ENCODE results near the gene PXYLP1.
"Not testable (repeated sequence)": the region's sequence is repeated elsewhere in the genome, so short reads cannot be mapped to it uniquely, and the experiment has no call there.

PXYLP1 gene

DNA sequence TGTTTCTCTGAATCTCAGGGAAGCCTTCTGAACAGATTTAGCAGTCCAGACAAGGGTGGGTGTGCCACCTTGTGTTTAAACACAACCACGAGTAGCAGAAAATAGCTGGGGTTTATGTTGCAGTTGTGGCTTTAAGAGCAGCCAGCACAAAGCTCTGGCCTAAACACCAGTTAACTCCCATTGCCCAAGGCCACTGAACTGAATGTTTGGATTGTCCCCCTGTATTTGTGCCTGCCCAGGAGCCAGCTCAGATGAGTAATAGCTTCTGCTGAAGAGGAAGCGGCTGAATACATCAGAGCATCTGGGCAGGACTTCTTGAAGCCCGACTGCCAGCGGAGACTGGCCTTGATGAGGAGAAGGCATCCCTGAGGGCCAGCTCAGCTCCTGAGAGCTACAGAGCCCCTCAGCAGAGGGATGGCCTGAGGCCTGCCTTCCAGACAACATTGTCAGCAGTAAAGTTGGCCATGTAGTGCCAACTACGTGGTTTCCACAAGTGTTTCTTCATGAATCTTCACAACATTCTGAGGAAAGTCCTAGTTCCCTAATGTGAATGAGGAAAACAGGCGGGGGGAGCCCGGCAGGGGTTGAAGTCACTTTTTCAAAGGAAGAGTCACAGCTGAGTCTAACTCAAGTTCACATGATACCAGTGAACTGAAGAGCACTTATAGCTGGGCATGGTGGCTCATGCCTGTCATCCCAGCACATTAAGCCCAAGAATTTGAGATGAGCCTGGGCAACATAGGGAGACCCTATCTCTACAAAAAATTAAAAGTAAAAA, 70.9 kb downstream of the PXYLP1 start:
- DNase-seq: no peak

DNA sequence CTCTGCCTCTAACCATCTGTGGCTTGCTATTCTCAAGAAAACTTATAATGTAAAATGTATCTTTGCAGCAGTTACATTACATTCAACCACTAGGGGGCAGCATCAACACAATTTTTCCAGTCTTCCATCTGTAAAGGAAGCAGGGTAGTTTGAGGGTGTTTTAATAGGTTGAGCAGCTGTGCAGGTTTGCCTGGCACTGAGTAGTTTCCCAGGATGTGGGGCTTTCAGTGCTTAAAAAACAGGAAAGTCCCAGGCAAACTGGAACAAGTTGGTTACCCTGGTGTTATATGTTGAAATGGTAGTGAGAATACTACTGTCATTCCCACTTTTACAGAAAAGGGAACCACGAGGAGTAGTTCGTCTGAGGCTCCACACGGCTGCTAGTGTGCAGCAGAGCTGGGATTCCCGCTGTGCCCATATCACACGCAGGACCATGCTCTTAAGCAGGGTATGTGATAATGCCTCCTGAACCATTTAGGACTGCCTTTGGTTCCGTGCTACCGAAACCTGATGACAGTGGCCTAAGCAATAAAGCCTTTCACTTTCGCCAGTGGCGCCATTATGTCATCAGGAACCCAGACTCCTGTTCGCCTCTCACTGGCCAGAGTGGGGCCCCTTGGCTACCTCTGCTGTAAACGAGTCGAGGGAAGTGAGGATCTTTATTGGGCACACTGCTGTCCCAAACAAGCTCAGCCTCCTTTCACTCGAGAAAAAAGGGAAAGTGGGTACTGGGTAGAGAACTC, 72.0 kb downstream of the PXYLP1 start:
- peak; percentile 84 for DNase-seq

GRCh38 chr3:141305436-141305835, 73.8 kb downstream of the PXYLP1 start:
- no peak for DNase-seq

DNA sequence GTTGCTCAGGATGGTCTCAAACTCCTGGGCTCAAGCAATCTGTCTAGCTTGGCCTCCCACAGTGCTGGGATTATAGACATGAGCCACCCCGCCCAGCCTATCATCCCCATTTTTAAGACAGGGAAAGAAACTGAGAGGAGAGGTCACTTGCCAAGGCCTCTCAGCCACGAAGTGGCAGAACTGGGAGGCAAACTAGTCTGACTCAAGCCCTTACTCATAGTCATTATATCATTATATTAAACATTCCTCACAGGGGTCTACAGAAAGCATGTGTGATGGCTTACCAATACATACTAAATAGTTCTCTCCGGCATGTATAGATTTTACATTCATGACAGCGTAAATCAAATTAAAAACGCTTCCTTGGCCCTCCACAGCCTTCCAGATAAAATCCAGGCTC, 74.7 kb downstream of the PXYLP1 start:
- DNase-seq: no peak

GRCh38 chr3:141306922-141307321, 75.3 kb downstream of the PXYLP1 start:
- peak; percentile 55 for DNase-seq

- DNase-seq: no peak
Observed at GRCh38 chr3:141307351-141308059, 75.9 kb downstream of the PXYLP1 start.

- no peak for DNase-seq
Observed at GRCh38 chr3:141308588-141309218, 77.1 kb downstream of the PXYLP1 start.

DNA sequence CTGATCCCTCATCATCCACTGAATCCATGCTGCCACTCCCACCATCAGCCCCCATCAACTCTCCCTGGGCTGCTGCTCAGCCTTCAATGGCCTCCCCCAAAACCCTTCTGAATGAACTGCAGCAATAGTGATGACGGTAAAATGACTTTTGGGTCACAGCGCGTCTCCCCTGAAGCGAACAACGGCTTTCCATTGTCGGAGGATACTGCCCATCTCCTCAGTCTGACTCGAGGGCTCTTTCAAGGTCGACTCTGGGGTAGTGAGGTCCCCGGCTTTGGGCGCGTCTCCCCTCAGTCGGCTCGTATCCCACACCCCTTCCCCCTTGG, 79.5 kb downstream of the PXYLP1 start:
- DNase-seq: no peak

GRCh38 chr3:141311496-141312353, 80.1 kb downstream of the PXYLP1 start:
- DNase-seq: peak; percentile 100

- DNase-seq: no peak
Observed at GRCh38 chr3:141312354-141313092, 80.9 kb downstream of the PXYLP1 start.

DNA sequence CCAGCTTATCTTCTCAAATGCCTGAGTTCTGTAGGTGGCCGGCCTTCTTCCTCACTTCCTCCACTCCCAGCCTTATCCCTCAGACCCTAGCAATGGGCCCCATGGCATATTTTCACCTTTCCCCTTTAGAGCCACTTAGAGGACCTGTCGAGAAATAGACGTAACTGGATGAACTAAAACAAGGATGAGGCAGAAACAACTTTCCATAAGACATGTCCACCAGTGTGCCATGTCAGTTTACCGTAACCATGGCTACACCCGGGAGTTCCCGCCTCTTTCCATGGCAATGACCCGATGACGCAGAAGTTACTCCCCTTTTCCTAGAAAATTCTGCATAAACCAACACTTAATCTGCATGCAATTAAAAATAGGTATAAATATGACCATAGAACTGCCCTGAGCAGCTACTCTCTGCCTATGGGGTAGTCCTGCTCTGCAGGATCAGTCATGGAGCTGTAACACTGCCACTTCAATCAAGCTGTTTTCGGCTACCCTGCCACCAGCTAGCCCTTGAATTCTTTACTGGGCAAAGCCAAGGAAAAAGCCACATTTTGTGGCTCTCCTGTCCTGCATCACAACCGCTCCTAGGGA, 81.6 kb downstream of the PXYLP1 start:
- no peak for DNase-seq

DNA sequence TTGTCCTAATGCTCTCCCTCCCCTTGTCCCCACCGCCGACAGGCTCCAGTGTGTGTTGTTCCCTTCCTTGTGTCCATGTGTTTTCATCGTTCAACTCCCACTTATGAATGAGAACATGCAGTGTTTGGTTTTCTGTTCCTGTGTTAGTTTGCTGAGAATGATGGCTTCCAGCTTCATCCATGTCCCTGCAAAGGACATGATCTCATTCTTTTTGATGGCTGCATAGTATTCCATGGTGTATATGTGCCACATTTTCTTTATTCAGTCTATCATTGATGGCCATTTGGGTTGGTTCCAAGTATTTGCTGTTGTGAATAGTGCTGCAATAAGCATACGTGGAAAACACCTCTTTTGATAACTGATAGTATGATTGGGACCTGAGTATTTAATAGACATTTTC, 82.8 kb downstream of the PXYLP1 start:
- not testable (repeated sequence) for DNase-seq

- DNase-seq: no peak
Observed at GRCh38 chr3:141316851-141317250, 85.2 kb downstream of the PXYLP1 start.

DNA sequence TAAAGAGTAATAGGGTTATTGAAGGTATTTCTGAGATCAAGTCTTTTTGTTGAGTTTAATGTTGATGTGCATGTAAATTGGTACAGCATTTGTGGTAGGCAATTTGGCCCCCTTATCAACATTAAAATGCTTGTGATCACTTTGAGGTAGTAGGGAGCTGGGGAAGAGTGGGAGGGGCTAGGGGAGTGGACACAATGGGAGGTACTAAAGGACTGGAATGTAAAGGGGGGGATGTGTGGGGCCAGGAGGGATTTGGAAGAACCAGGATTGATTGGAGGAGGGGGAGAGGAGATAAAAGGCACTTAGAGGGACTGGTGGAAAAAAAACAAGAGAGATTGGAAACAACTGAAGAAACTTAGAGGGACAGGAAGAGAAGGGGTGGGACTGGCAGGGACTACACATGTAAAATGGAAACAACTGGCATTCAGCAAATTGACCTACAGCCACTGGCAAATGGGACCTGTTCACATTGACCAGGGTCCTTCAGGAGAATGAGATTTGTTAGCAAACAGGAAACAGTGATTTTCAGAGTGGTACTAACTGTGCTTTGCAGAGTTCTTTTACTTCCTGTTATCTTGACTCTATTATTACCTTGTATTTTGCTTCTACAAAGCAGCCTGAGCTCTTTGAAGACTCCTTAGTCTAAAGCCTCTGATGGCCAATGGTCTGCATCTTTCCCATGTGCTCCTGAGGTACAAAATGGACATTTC, 88.9 kb downstream of the PXYLP1 start:
- DNase-seq: no peak

DNA sequence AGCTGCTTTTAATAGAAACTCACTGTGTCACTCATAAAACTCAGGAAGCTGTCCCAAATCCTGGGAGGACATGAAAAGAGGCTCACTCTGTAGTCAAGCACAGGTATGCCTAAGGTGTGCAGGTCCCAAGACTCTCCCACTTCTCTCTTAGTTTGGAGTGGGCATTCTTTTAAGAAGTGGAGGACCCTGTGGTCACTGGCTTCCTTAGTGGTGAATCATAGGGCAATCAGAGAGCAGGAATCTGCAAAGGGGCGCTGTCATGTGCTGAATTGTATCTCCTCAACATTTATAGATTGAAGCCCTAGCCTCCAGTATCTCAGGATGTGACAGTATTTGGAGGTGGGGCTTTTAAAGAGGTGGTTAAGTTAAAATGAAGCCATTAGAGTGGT, 89.5 kb downstream of the PXYLP1 start:
- no peak for DNase-seq

- DNase-seq: no peak
Observed at GRCh38 chr3:141323936-141324704, 92.5 kb downstream of the PXYLP1 start.

DNA sequence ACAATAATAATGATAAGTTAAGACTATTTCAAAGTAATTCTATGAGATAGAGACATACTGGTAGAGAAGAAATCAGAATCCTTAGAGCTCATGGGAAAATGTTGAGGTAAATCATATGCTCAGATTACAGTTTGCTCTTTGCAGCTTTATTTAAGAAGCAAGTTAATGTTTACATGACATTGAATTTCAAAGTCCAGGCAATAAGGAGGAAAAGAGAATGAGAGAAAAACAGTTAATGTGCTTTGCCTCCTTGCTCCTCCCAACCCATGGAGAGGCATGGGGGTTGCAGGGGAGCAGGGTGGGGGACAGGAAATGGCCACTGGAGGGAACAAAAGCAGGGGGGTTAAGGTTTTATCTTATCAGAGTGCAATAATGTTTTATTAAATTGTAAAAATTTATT, 94.5 kb downstream of the PXYLP1 start:
- DNase-seq: no peak

DNA sequence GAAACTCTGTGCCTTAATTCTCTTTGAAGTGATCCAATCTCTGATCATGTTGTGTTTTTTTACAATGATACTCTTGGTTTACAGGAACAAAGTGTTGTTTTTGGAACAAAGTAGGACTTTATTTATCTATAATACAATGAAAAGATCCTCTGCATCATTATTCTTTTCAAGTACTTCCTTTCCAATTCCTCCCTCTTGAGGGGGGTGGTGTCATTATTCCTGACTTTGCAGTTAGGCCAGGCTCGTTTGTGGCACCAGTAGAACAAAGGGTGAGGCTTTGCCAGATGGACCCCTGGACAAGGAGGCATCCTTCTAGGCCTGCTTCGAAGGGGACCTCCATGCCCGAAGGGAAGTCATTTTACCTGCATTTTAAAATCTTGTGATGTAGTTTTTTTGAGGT, 95.0 kb downstream of the PXYLP1 start:
- no peak for DNase-seq

GRCh38 chr3:141328286-141329166, 96.9 kb downstream of the PXYLP1 start:
- DNase-seq: peak; percentile 47

Data from activated CD4-positive, alpha-beta T cell treated with anti-CD3 and anti-CD28 coated beads, Interleukin-2, amount 50 U/mL, for 16 hours (primary cell).